Activated naive CD4-positive, alpha-beta T cell treated with anti-CD3 and anti-CD28 coated beads, Interleukin-2, amount 50 U/mL, for 72 hours (primary cell): ENCODE measurements around the gene RNASE8. TPM values are rescaled to one million over a fixed set of nuclear protein-coding genes. Genes with fewer than 3 reads are reported as not detected.
"Not testable (repeated sequence)": the region's sequence is repeated elsewhere in the genome, so short reads cannot be mapped to it uniquely, and the experiment has no call there.

Experiments used
- ATAC-seq, 2 donors: fragments of 150-1000 bp; cut with Tn5 transposase; 2 replicates each; pipeline ENCODE4 v1.10.0; 2021; ENCODE audit warnings: mild to moderate bottlenecking in 2 of 2, moderate library complexity in 2 of 2
- DNase-seq, 2 donors: peaks; one replicate each; pipeline ENCODE4 v3.0.0; 2021 to 2022; ENCODE audit warnings: low spot score in 2 of 2
- H3K27ac Mint-ChIP-seq, 2 donors: one replicate each; pipeline ENCODE4 v1.8.0; 2022; ENCODE audit warnings: mild to moderate bottlenecking in 2 of 2, mixed read lengths in 2 of 2
- H3K36me3 Mint-ChIP-seq, 2 donors: one replicate each; pipeline ENCODE4 v1.8.0; 2022; ENCODE audit warnings: mixed read lengths in 2 of 2
- H3K9me3 Mint-ChIP-seq, 2 donors: one replicate each; pipeline ENCODE4 v1.8.0; 2022; ENCODE audit warnings: mixed read lengths in 2 of 2
- total RNA-seq, 2 donors: library from RNA; stranded (reverse); gene quantifications; one replicate each; pipeline ENCODE4 v1.2.3, GENCODE V29; 2022

Gene RNASE8
- total RNA-seq, 2 donors from 2014 or later: not detected

- ATAC-seq: no peak
- no peaks in the 10 kb centered on the region for H3K36me3 Mint-ChIP-seq
Observed at GRCh38 chr14:21025371-21026273, 32.0 kb upstream of the RNASE8 start.

GRCh38 chr14:21026274-21026987 lies 31.2 kb upstream of the RNASE8 start:
- DNase-seq (no peak), ATAC-seq (no peak)
- no peaks in the 10 kb centered on the region for H3K36me3 Mint-ChIP-seq
- no peaks in the 10 kb centered on the region for H3K9me3 Mint-ChIP-seq
- H3K27ac Mint-ChIP-seq: no peak overlapping the region

More at GRCh38 chr14:21025371-21026273, 32.0 kb upstream of the RNASE8 start:
- DNase-seq: no peak
- Mint-ChIP-seq H3K27ac (no peak overlapping the region), H3K9me3 (no peaks in the 10 kb centered on the region)

- no peaks in the 10 kb centered on the region for H3K36me3 Mint-ChIP-seq
- no peaks in the 10 kb centered on the region for H3K9me3 Mint-ChIP-seq
- H3K27ac Mint-ChIP-seq: no peak overlapping the region
- ATAC-seq (no peak), DNase-seq (no peak)
Observed at GRCh38 chr14:21026988-21027315, 30.7 kb upstream of the RNASE8 start.

- DNase-seq: no peak
- H3K9me3 Mint-ChIP-seq: no peaks in the 10 kb centered on the region
- H3K27ac Mint-ChIP-seq: no peak within 1 kb of the TSS
- no peaks in the 10 kb centered on the region for H3K36me3 Mint-ChIP-seq
- no peak for ATAC-seq
Observed at GRCh38 chr14:21029917-21030316, 27.7 kb upstream of the RNASE8 start, which contains the start of gene TPPP2. TSS of gene TPPP2 (plus strand) at chr14:21030217. CDS start at chr14:21030582, 365 bp downstream.

GRCh38 chr14:21030531-21030930 lies 27.1 kb upstream of the RNASE8 start:
- H3K27ac Mint-ChIP-seq: no peak overlapping the region
- no peak for DNase-seq
- no peaks in the 10 kb centered on the region for H3K9me3 Mint-ChIP-seq
- H3K36me3 Mint-ChIP-seq: no peaks in the 10 kb centered on the region
- ATAC-seq: no peak

GRCh38 chr14:21032326-21033132 lies 25.1 kb upstream of the RNASE8 start:
- no peaks in the 10 kb centered on the region for H3K36me3 Mint-ChIP-seq
- H3K9me3 Mint-ChIP-seq: no peaks in the 10 kb centered on the region
- peak overlapping the region in 1 of 2 donors; percentile 8 for H3K27ac Mint-ChIP-seq
- no peak for ATAC-seq
- DNase-seq: no peak

GRCh38 chr14:21033133-21033698 lies 24.4 kb upstream of the RNASE8 start:
- Mint-ChIP-seq H3K9me3 (no peaks in the 10 kb centered on the region), H3K36me3 (no peaks in the 10 kb centered on the region), H3K27ac (peak overlapping the region; percentile 8 to 51)
- DNase-seq: no peak
- ATAC-seq: no peak

- Mint-ChIP-seq H3K27ac (no peak within 1 kb of the TSS), H3K9me3 (no peaks in the 10 kb centered on the region), H3K36me3 (no peaks in the 10 kb centered on the region)
- ATAC-seq (no peak), DNase-seq (no peak)
Observed at GRCh38 chr14:21034707-21035106, 22.9 kb upstream of the RNASE8 start, which contains the start of gene RNASE13. TSS of gene RNASE13 (minus strand) at chr14:21034807. CDS start at chr14:21034288, 519 bp downstream.

GRCh38 chr14:21036751-21037150 lies 20.9 kb upstream of the RNASE8 start:
- Mint-ChIP-seq H3K27ac (peak overlapping the region in 1 of 2 donors; percentile 18), H3K36me3 (no peaks in the 10 kb centered on the region), H3K9me3 (no peaks in the 10 kb centered on the region)
- no peak for DNase-seq
- ATAC-seq: peak in 1 of 2 donors; percentile 65

- ATAC-seq: no peak
- Mint-ChIP-seq H3K27ac (no peak overlapping the region), H3K36me3 (no peaks in the 10 kb centered on the region), H3K9me3 (no peaks in the 10 kb centered on the region)
- DNase-seq: no peak
Observed at GRCh38 chr14:21037156-21037555, 20.5 kb upstream of the RNASE8 start.

GRCh38 chr14:21038441-21039422 lies 18.9 kb upstream of the RNASE8 start:
- no peak for ATAC-seq
- Mint-ChIP-seq H3K27ac (no peak overlapping the region), H3K9me3 (no peaks in the 10 kb centered on the region), H3K36me3 (no peaks in the 10 kb centered on the region)
- no peak for DNase-seq

- DNase-seq (no peak), ATAC-seq (peak; percentile 56 to 64)
- Mint-ChIP-seq H3K36me3 (no peaks in the 10 kb centered on the region), H3K27ac (peak overlapping the region; percentile 11 to 20), H3K9me3 (no peaks in the 10 kb centered on the region)
Observed at GRCh38 chr14:21039585-21040369, 17.8 kb upstream of the RNASE8 start.

- peak overlapping the region in 1 of 2 donors; percentile 20 for H3K27ac Mint-ChIP-seq
- DNase-seq (no peak), ATAC-seq (no peak)
- H3K36me3 Mint-ChIP-seq: no peaks in the 10 kb centered on the region
- H3K9me3 Mint-ChIP-seq: no peaks in the 10 kb centered on the region
Observed at GRCh38 chr14:21040370-21040925, 17.2 kb upstream of the RNASE8 start.

GRCh38 chr14:21040941-21041340 lies 16.7 kb upstream of the RNASE8 start:
- not testable (repeated sequence) for H3K36me3 Mint-ChIP-seq, H3K9me3 Mint-ChIP-seq, DNase-seq, ATAC-seq
- peak overlapping the region in 1 of 2 donors; percentile 20 for H3K27ac Mint-ChIP-seq
